ENCODE results near the gene C8B.

C8B gene

GRCh38 chr1:56965916-56966697 is at the start of gene C8B:
C8B (minus strand) TSS chr1:56966015; CDS start chr1:56965948, 67 bp downstream.
- no peak for DNase-seq

DNA sequence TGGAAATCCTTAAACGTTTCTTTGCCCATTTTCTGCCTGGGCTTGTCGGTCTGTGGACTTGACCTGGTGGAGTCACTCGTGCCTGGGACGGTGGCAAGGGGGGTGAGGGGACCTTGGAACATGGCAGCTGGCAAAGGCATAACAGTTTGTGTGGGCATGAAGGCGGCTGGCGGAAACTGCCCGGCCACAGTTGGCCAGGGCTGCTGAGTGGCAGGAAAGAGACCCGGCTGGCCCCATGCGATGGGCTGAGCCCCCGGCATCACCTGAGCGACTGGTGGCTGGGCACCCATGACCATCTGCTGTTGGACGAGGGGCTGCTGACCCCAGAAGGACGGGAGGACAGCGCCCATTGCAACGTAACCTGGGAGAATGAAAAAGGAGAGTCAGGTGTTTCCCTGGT is 49.3 kb upstream of the C8B start:
- DNase-seq = no peak

GRCh38 chr1:57013522-57013921 is 47.7 kb upstream of the C8B start:
- DNase-seq = no peak

- no peak for DNase-seq
These were observed 46.5 kb upstream of the C8B start for GRCh38 chr1:57012315-57012714.

DNA sequence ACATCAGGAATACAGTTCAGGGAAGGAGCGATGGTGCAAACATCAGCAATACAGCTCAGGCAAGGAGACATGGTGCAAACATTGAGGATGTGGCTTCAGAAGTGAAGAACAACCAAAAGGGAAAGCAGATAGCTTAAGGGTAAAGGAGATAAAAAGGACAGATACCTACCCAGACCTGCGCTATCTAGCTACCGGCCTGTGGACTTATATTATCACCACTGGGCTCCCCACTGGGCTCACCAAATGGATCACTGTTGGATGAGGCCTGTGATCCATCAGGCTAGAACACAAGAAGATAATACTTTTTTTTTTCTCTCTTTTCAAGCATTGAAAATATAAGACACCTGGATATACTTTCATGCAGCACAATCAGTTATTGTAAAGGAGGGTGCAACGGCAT is 44.7 kb upstream of the C8B start:
- no peak for DNase-seq

- no peak for DNase-seq
These were observed 42.1 kb upstream of the C8B start for GRCh38 chr1:57007948-57008347.

DNA sequence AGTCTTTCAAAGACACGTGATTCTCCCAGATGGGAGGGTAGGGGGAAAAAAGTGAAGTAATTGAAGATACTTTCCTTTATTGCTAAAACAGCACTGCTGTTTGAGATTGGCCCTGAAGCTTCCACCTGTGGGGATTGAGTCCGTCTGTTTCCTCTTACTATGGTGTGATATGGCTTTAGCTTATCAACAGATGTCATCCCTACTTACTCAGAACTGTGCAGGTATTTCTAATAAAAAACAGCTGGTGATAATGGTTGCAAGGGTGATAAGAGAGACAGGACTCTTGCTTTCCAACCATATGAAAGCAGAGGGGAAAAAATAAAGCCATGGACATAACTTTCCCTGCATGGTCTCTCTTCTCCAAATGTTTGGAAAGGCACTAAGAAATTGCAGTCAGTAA is 41.7 kb upstream of the C8B start:
- no peak for DNase-seq

DNA sequence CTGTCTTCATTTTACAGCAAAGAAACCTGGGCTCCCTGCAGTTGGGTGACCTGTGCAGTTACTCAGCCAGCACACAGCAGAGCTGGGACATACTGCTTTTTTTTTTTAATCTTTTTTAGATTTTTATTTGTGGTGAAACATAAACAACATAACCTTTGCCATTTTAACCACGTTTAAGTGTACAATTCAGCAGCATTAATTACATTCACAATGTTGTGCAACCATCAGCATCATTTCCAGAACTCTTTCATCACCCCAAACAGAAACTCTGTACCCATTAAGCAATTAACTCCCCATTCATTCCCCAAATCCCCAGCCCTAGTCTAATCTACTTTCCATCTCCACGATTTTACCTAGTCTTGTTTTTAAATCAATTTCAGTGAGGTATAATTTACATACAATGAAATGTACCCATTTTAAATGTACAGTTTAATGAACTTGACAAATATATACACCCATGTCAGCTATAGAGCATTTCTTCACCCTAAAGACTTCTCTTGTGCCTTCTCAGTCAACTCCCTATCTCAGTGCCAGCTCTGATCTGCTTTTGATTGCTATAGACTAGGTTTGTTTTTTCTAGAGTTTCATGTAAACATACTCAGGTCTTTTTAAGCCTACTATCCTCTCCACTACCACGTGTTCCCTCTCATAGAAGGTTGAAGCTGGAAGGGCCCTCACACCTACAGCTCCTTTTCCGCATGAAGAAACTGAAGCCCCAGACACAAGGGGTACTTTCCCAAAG is 37.8 kb upstream of the C8B start:
- no peak for DNase-seq

- no peak for DNase-seq
These were observed 29.7 kb upstream of the C8B start for GRCh38 chr1:56995414-56996100.

GRCh38 chr1:56993475-56993874 is 27.7 kb upstream of the C8B start:
- no peak for DNase-seq

GRCh38 chr1:56992318-56993125 is 26.7 kb upstream of the C8B start:
- no peak for DNase-seq

DNA sequence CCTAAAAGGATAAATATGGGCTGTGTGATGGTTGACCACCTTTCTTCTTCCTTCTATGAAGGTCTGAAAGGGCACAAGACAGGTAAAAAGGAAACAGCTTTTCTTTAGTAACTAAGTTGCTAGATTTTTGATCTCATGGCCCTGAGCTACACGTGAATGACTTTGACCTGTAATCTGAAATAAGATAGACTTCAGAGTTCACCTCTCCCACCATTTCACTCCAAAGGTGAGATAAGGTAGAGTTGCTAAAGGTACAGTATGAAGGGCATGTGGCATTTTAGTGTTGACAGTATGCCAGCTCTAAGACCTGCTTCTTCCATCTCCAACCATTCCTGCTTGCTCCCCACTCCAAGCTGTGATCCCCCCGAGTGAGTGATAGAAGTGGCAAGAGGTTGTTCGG is 25.8 kb upstream of the C8B start:
- no peak for DNase-seq

GRCh38 chr1:56986397-56986796 is 20.6 kb upstream of the C8B start:
- no peak for DNase-seq

DNA sequence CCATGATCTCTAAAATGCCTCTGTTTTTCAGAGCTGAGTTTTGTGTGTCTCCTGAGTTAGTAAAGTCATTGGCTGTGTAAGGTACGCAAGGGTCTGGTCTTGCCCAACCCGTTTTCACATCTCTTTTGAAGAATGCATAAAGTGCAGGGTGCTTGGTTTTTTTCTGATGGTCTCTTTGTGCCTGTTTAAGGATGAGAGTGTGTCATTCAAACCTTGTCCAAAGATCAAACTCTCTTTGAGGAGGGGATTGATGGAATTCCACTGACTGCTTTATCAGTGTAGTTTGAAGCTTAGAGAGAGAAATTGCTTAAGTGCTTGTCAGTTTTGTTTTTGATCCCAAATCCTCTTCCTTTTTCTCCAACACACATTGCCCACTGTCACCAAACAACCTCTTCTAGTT is 20.0 kb upstream of the C8B start:
- no peak for DNase-seq

DNA sequence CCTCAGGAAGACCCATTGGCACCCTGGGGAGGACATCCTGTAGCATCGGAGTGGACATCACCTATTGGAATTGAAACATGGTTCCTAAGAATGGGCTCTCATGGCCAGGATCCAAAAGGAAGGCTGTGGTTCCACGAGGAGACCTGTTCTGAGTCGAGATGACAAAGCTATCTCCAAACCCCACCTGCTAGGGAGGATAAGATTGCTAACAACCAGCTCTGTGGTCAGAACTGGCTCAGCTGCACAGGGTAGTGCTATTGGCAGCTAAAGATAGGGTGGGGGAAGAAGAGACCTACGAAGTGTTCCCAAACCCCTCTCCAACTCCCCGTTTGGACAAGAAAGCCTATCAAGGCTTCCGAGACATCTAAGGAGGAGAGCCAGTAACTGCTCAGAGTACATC is 17.7 kb upstream of the C8B start:
- DNase-seq = no peak

GRCh38 chr1:56979986-56980755 is 14.4 kb upstream of the C8B start:
- DNase-seq = no peak

GRCh38 chr1:56978819-56979218 is 13.0 kb upstream of the C8B start:
- DNase-seq = no peak

DNA sequence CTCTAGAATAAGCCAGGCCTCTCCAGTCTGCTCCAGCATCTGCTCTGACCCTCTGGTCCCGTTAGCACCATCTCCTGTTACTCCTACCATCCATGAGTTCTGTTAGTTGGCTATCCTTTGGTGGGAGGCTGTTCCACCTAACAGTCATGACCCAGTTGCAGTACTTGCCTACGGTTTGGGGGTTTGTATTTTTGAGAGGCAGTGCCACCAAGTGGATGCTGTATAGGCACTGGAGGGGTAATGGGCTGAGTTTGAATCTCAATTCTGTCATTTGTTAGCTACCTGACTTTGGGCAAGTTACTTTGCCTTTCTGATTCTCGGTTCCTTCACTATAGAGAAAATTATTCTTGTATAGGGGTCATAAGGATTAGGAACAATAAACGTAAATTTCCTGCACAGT is 12.1 kb upstream of the C8B start:
- DNase-seq = no peak

- DNase-seq = no peak
These were observed 9.6 kb upstream of the C8B start for GRCh38 chr1:56975446-56975845.

DNA sequence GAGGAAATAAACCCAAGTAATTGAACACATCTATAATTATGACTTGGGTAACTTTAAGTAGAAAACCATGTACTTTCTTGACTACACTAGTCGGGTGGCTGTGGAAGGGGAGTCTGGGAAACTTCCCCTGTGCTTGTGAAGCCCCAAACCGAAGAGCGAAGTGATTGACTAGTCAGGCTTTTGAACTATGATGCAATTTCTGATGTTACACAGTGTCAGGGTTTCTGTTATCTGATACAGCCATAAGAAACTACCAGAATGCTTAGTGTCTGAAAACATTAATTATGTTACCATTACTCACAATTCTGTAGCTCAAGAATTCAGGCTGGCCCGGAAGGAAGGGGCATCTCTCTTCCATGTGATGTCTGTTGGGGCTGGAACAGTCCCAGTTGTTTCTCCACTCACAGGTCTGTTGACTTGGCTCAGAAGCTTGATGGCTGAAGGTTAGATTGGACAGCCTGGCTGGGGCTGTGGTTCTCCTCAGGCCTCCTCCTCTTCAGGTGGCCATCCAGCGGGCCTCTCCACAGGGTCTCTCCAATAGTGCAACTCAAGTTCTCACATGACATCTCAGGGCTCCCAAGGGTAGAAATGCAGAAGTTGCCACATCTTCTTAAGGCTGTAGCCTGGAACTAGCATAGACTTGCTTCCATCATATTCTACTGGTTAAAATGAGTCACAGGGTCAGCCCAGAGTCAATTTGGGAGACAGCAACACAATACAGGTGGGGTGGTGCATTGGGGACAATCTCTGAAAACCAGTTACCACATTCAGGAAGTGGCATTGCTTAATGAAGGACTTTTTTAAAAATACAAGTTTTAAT is 8.3 kb upstream of the C8B start:
- no peak for DNase-seq

DNA sequence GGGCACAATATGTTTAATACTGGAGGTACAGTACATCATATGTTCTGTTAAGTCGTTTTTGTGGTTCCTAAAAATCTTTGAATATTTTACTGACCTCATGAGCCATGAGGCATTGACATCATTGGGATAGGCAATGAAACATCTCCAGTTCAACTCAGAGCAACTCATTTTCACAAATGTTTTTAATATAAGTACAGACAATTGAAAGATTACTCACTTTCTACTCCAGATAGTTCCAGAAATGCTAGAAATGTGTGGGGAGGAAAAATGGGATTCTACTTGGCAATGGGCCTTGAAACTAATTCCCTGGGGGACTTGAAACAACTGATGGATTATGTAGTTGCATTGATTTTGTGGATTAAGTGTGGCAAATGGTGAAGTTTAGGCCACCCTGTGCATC is 7.2 kb upstream of the C8B start:
- no peak for DNase-seq
